GM20431 (cell line): ENCODE measurements around the gene TMUB1.

Experiments used
- in situ Hi-C: fragments of 300-500 bp; cut with MseI, MboI; formaldehyde crosslinking; loops from one replicate; pipeline ENCODE4 v1.15.0; 2020; ENCODE audit warnings: low sequenced_read_pairs; ENCODE audit not compliant: unreplicated experiment

The TMUB1 gene

DNA sequence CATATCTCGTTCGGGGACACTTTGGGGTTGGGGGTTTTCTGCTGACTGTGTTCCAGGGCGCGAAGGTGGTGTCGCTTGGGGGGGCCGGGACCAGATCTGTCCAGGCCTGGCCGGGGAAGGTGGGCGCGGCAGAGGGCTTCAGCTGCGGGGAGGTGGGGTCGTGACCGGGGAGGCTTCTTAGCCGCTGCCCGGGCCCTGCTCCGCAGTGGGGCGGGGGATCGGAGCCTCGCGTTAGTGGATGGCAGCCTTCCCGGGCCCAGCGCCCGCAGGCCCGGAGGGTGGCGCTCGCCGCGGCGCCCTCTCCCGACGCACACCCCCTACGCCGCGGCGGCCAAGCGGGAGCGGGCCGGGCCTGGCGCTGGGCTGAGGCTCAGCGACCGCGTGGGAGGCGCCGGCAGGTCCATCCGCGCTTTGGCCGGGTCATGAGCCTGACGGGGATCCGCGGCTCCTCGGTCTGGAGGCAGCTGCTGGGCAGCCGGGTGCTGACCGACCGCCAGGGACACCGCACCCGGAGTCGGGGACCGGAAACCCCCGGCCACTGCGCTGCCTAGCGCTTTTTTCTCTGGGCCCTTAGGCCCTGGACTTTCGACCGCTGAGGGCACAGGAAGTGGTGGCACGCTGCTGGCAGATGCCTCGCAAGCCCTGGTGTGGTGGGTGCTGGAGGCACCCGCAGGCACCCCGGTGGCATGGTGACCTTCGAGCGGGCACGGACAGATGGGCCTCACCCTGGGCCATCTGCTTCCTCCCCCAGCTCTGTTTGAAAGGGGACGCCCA is 4.1 kb upstream of the TMUB1 start:
- in situ Hi-C loops = no loop called here

- in situ Hi-C loops = no loop called here
Measured at GRCh38 chr7:151086802-151087244, 3.5 kb upstream of the TMUB1 start.

- in situ Hi-C loops = no loop called here
Measured at GRCh38 chr7:151085691-151086620, 2.7 kb upstream of the TMUB1 start, which contains the start of gene AGAP3. Gene AGAP3 (plus strand): TSS chr7:151086475. CDS start chr7:151086742, 267 bp downstream.

DNA sequence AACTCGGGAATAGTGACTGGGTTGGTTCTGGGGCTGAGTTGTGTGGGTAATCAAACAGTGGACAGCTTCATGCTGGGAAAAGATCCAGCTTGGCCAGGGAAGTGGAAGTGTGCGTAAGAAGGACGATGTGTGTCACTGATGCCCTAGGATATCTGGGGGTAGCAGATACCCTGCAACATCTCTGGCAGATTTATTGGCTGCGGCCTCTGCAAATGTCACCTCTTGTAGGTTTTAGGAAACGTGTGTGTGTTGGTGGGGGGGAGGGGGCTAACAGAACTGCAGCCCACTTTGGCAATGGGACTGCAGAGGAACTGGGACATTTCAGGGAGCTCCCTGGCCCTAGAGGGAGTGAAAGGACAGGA is 2.0 kb upstream of the TMUB1 start:
- in situ Hi-C loops = no loop called here

DNA sequence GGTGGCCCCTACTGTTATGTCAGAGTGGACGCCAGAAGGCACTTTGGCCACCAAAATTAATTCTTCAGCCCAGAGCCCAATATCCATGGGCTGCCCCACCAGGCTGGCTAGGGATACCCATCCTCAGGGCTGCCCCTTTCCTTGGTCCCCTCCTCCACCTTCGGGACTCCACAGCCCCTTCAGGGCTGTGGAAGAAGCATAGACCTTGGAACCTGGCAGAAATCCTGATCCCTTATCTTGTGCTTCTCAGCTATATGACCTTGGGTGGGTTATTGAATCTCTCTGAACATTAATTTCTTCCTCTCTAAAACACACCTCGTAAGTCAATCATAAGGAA is 499 bp upstream of the TMUB1 start:
- in situ Hi-C loops = no loop called here

- in situ Hi-C loops = no loop called here
Measured at GRCh38 chr7:151082141-151083070, 887 bp downstream of the TMUB1 start.

DNA sequence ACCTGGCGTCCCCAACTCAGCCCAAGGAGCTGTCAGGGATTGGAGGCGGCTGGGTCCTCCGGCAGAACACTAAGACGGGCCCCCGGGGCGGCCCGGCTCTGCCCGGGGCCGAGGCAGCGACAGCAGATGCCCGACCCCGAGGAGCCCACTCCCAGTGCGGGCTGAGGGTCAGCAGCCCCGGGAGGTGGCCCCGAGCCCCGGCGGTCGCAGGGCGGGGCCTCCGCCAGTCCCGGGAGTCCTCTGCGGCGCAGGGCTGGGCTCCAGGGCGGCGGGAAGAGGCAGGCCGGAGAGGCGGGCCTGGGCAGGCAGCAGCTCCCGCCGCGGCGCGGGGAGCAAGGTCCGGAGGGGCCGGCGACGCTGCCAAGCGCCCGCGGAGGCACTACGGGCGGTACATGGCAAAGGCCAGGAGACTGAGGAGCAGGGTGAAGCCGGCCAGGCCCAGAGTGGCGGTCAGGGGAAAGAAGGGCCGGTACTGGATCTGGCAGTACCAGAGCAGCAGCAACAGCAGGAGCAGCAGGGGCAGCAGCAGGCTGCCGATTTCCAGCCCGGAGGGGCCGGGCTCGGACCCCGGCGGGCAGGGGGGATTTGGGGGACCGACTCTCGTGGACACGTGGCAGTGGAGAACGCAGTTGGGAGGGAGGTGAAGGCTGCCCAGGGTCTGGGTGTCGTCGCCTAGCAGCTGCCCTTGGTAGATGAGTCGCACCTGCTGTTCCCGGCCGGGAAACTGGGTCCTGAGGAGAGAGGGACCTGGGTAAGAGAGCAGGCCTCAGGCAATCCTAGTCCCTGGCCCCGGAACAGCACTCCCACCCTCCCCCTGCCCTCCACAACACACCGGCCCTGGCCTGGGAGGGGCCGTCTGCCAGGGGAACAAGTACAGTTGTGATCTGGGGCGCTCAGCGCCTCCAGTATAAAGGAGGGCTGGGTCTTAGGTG is 1.9 kb downstream of the TMUB1 start:
- in situ Hi-C loops = no loop called here

DNA sequence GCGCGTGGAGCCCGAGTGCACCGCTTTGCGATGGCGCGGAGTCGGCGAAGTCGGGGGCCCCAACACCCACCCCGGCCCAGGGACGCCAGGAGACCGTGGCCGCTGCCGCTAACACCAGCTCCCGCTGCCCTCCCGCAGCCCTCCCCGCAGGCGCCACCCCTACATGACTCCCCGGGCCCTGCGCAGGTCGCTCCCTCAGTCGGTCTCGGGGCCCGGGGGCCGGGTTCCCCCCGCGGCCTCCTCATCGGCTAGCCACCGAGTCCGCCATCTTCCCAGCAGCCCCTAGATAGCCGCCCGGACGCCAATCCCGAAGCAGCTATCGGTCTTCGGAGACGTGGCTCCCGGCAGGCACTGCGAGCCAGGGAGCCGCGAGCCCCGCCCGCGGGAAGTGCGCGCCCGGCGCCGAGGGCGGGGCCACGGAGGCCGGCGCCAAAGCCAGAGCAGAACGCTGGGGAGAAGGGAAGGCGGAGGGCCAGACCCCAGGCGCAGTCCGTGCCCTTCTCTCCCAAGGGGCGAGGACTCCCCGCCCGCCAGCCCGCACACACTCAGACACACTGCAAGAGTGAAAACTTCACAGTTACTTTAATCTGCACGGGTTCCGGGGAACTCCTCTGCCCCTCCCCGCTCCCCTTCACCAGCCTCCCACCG is 2.6 kb downstream of the TMUB1 start, which contains the start of gene FASTK:
TSS of gene FASTK (minus strand) at position 288 of the 648 bp plus-strand sequence. CDS start at position 245, 43 bp downstream.
- in situ Hi-C loops = no loop called here

DNA sequence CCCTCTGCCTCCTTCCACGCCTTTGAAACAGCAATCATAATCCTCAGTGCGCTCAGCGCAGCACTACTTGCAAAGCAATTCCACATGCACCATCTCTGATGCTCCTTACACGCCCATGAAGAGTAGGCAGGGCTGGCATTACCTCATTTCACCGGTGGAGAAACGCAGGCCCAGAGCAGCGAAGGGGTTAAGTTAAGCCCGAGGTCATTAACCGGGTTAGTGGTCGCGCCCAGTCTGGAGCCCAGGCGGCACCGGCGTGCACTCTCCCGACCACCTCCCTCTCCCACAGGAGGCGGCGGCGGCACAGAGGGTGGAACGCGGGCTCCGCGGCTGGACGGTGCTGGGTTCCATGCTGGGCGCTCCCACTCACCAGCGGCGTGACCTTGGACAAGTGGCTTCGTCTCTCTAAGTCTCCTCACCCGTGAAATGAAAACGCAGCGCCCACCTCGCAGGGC is 3.2 kb downstream of the TMUB1 start:
- in situ Hi-C loops = no loop called here

GRCh38 chr7:151079199-151079910 is 3.9 kb downstream of the TMUB1 start:
- in situ Hi-C loops = no loop called here

DNA sequence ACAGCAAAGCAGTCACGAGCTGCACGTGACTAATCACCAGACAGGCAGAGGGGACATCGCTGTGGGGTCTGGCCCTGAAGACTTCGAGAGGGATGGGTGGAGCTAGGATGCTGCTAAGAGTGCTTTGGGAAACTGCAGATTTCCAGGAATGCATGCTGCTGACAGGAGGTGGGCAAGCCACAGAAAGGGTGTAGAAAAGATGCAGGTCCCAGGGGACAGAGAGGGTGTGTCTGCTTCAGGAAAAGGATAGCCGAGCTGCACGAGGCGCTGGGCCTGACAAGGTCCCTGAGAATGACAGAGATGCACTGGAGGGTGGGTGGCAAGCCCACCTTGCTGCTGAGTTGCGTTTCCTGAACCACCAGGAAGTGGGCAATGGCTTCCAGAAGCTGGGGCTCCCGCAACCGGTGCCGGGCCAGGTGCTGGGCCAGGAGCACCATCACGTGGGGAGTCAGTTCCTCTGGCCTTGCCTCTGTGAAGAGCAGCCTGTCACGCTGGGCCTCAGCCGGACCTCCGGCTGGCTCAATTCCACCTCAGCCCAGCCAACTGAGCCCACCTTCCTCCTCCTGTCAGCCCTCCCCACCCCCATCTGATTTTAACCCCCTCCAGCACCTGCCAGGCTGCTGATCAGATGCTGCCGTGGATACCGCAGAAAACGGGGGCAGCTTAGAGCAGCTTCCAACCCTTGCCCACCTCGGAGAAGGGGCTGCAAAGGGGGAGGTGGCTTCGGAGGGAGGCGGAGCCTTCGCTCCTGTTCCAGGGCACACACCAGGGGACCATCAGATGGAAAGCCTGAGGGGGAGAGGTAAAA is 4.9 kb downstream of the TMUB1 start:
- in situ Hi-C loops = no loop called here

GRCh38 chr7:151077705-151078232 is 5.5 kb downstream of the TMUB1 start:
- in situ Hi-C loops = no loop called here

DNA sequence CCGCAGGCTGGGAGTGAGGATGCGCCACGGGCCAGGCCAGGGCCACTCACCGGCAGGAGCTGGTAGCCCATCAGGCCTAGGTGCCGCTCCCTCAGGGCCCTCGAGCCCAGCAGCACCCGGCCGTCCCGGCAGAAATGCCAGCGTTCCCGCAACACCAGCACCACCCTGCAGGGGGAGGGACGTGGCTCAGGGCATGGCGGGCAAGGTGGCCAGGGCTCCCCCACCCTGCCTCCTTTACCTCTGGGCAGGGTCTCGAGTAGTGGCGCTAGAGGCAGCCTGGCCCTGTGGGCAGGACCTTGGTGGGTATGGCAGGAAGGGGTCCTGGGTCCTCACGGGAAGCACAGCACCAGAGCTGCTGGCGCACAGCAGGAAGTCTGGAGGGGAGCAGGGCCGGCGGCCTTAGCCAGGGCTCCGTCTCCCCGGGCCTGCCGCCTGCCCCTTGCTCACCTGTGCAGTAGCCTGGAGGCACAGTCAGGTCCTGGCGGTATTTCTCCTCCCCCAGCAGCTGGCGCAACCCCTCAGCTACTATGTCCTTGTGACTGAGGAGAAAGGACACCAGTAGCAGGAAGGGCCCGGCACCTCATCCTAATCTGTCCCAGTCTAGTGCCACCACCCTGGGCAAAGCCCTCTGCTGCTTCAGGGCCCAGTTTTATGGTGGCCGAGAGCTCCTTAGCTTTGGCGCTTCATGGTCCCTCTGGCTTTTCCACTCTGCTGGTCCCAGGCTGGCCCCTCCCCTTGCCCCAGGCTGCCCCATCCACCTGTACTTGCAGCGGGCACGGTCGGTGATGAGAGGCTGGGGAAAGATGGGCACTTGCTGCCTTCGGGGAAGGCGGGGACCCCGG is 6.2 kb downstream of the TMUB1 start:
- in situ Hi-C loops = no loop called here

GRCh38 chr7:151075978-151076426 is 7.3 kb downstream of the TMUB1 start:
- in situ Hi-C loops = no loop called here

GRCh38 chr7:151075662-151075971 is 7.7 kb downstream of the TMUB1 start:
- in situ Hi-C loops = no loop called here
